Measurements from ENCODE around the gene ATG4B. TPM values are rescaled to one million over a fixed set of nuclear protein-coding genes. Genes with fewer than 3 reads are reported as not detected.

ATG4B gene
- total and polyA plus RNA-seq, 2 of the 8 experiments (the other 6 are each of a cell fraction or from before 2014, with no cell fraction given): 103 to 155 TPM

DNA sequence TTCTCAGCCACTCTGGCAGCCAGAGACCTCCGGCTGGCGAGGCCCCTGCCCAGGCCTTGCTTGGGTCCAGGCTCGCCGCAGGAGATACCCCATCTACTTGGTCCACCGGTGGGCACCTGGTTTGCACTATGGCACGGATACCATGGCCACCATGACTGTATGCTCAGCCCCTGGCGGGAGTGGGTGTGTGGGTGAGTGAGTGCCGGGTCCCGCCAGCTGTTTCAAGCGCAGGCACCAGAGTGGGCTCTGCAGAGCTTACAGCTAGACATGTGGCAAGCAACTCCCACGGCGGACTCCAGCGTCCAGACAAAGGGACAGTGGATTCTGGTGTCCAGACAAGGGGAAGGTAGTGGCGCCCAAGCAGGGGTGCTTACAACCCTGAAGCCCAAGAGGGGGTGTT is 1.4 kb downstream of the ATG4B start:
- ChIA-PET POLR2A (ENCODE audit: partially characterized antibody) (interaction anchor here (1.6 to 2.7 kb wide), 2 partner anchors 10 to 21 kb away, joined by 6 to 7 read pairs; no protein-coding TSS in a partner anchor), CTCF (ENCODE audit: partially characterized antibody) (interaction anchor here (0.8 to 2.4 kb wide), 2 partner anchors 9 to 20 kb away, joined by 5 to 13 read pairs; no protein-coding TSS in a partner anchor)
- Histone ChIP-seq H2BK120ac (replicated peaks; ENCODE audit: low read depth, low read length) (no peak overlapping the region), H2AFZ (ENCODE audit: low read length) (no peak overlapping the region), H3K14ac (ENCODE audit: insufficient read length) (no peak overlapping the region), H3K4ac (replicated peaks; ENCODE audit: insufficient read length, low read depth, low read length) (no peak overlapping the region), H2AK5ac (ENCODE audit: low read depth, low read length) (no peak overlapping the region), H3K23me2 (ENCODE audit: low read depth, low read length) (peaks cover 4% of the 10 kb centered on the region; the same call in 1 of the 2 replicates), H3K9ac (replicated peaks in 1 of 4; ENCODE audit: extremely low read depth in 1 of 4, low read depth in 3 of 4, low read length in 3 of 4) (no peak overlapping the region), H3K23ac (ENCODE audit: insufficient read length) (no peak overlapping the region), H3K79me1 (ENCODE audit: low read depth, low read length) (peaks cover 27% of the 10 kb centered on the region), H4K5ac (ENCODE audit: insufficient read length, low read depth, low read length) (no peak overlapping the region), H2BK12ac (ENCODE audit: low read depth, low read length) (no peak overlapping the region), H3K9me3 (ENCODE audit: insufficient read depth in 2 of 2, low read depth in 1 of 2, low read length in 1 of 2) (no peaks in the 10 kb centered on the region), H2BK20ac (ENCODE audit: low read length) (no peak overlapping the region), H4K91ac (replicated peaks; ENCODE audit: insufficient read length, low read length) (no peak overlapping the region), H4K8ac (ENCODE audit: extremely low read depth, insufficient read depth, low read length) (no peak overlapping the region; the same call in 1 of the 2 replicates), H3K4me2 (ENCODE audit: insufficient read depth in 1 of 2, low read depth in 2 of 2, low read length in 2 of 2) (peak overlapping the region; percentile 72 to 83; a peak in 3 of 4 replicates), H3K27ac (ENCODE audit: low read depth, low read length) (no peak overlapping the region), H3K36me3 (ENCODE audit: control insufficient read depth in 2 of 4, insufficient read depth in 4 of 4, low read length in 3 of 4) (peaks cover 0 to 6% (median 3%) of the 10 kb centered on the region in 4 experiments; a peak in 3 of 8 replicates), H3K4me3 (ENCODE audit: extremely low read depth in 1 of 4, insufficient read depth in 2 of 4, low read depth in 3 of 4, low read length in 4 of 4) (peak overlapping the region in 2 of 4 experiments; percentile 73 to 82; a peak in 4 of 8 replicates), H2BK15ac (ENCODE audit: low read length) (no peak overlapping the region), H4K20me1 (replicated peaks in 1 of 2; ENCODE audit: control insufficient read depth in 1 of 2, insufficient read depth in 2 of 2, low read length in 2 of 2) (peaks cover 24 to 29% of the 10 kb centered on the region in 2 experiments), H3K4me1 (replicated peaks in 1 of 4; ENCODE audit: control insufficient read depth in 3 of 4, insufficient read depth in 4 of 4, low read length in 3 of 4) (peaks cover 0 to 10% (median 6%) of the 10 kb centered on the region in 4 experiments; a peak in 6 of 7 replicates), H3K18ac (ENCODE audit: extremely low read depth, low read length) (no peak overlapping the region), H3K27me3 (replicated peaks in 1 of 4; ENCODE audit: control insufficient read depth in 3 of 4, extremely low read depth in 1 of 4, insufficient read depth in 3 of 4, low read length in 3 of 4) (no peaks in the 10 kb centered on the region), H3K56ac (replicated peaks; ENCODE audit: insufficient read length, low read depth, low read length) (no peak overlapping the region), H3K79me2 (ENCODE audit: control insufficient read depth in 1 of 2, insufficient read depth in 2 of 2, low read length in 2 of 2) (peaks cover 29 to 80% of the 10 kb centered on the region in 2 experiments), H2BK5ac (ENCODE audit: low read depth, low read length) (no peak overlapping the region)
- TF ChIP-seq SRF (IDR thresholded peaks at IDR 0.05; ENCODE audit: low read depth, low read length) (no peak), BACH1 (IDR thresholded peaks at IDR 0.05; ENCODE audit: low read length) (no peak), SIN3A (conservative IDR thresholded peaks at IDR 0.05 in 1 of 2, IDR thresholded peaks at IDR 0.05 in 1 of 2; ENCODE audit: low read depth in 1 of 2, low read length in 2 of 2) (no peak), BCL11A (IDR thresholded peaks at IDR 0.05; ENCODE audit: low read depth in 2 of 2, low read length in 2 of 2) (no peak), SP1 (IDR thresholded peaks at IDR 0.05; ENCODE audit: low read depth, low read length) (no peak)
- TF ChIP-seq, protein P1, sequence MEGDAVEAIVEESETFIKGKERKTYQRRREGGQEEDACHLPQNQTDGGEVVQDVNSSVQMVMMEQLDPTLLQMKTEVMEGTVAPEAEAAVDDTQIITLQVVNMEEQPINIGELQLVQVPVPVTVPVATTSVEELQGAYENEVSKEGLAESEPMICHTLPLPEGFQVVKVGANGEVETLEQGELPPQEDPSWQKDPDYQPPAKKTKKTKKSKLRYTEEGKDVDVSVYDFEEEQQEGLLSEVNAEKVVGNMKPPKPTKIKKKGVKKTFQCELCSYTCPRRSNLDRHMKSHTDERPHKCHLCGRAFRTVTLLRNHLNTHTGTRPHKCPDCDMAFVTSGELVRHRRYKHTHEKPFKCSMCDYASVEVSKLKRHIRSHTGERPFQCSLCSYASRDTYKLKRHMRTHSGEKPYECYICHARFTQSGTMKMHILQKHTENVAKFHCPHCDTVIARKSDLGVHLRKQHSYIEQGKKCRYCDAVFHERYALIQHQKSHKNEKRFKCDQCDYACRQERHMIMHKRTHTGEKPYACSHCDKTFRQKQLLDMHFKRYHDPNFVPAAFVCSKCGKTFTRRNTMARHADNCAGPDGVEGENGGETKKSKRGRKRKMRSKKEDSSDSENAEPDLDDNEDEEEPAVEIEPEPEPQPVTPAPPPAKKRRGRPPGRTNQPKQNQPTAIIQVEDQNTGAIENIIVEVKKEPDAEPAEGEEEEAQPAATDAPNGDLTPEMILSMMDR (IDR thresholded peaks at IDR 0.05; ENCODE audit: control extremely low read depth in 1 of 3, insufficient read depth in 1 of 3, low read depth in 1 of 3, low read length in 3 of 3): no peak
- 90% methylated on average over 14 of the region's 14 CpGs; no CpG with 5 or more reads in 1 of the 2 experiments for WGBS, 2 experiments (ENCODE audit: extremely low coverage in 1 of 2, insufficient coverage in 1 of 2, insufficient read length in 1 of 2, insufficient replicate concordance in 2 of 2, low coverage in 1 of 2, low lambda C conversion rate in 2 of 2, missing lambda C conversion rate in 1 of 2)
- no peak for FAIRE-seq
- no peak for DNase-seq (ENCODE audit: low read depth in 1 of 2, low spot score in 2 of 2)

Measured in H1 (cell line).